ENCODE results near the gene PCK2.

PCK2 gene

DNA sequence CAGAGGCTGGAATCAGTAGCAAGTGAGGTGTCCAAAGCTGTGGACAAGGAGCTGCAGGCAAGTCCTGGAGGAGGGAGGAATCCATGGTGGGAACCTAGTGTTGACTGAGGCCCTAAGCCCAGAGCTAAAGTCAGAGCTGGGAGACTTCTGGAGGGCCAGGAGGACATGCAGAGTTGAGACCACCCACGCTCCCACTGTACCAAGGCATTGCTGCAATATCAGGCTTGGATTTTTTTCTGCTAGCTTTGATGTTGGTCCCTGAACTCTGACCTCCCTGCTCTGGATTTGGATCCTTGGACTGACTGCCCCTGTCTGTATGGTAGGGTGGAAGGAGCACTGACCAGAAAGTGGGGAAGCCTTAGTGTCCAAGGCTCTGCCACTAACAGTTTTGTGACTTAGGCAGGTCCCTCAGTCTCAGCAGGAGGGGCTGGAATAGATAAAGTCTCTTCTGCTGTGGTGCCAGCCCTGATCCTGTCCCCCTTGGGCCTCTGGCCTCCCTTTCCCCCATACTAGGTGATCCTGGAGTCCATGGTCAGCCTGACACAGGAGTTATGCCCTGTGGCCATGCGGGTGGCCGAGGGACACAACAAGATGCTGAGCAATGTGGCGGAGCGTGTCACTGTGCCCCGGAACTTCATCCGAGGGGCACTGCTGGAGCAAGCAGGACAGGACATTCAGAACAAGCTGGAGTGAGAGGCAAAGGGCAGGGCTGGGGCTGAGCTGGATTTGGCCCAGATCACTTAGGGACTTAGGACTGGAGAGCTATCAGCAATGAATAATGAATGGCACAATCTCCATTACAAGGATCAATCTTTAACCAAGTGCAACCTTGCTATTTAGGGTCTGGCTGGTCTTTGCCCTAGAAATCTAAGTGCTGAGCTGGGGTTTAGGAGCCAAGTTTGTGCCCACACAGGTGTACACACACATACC is 32.9 kb upstream of the PCK2 start:
- no peak for DNase-seq (ENCODE audit: low spot score)

- DNase-seq (ENCODE audit: low spot score), result no peak
Observed at GRCh38 chr14:24062216-24062980, 31.7 kb upstream of the PCK2 start.

GRCh38 chr14:24063263-24063836 is 30.8 kb upstream of the PCK2 start:
- DNase-seq (ENCODE audit: low spot score), result no peak

DNA sequence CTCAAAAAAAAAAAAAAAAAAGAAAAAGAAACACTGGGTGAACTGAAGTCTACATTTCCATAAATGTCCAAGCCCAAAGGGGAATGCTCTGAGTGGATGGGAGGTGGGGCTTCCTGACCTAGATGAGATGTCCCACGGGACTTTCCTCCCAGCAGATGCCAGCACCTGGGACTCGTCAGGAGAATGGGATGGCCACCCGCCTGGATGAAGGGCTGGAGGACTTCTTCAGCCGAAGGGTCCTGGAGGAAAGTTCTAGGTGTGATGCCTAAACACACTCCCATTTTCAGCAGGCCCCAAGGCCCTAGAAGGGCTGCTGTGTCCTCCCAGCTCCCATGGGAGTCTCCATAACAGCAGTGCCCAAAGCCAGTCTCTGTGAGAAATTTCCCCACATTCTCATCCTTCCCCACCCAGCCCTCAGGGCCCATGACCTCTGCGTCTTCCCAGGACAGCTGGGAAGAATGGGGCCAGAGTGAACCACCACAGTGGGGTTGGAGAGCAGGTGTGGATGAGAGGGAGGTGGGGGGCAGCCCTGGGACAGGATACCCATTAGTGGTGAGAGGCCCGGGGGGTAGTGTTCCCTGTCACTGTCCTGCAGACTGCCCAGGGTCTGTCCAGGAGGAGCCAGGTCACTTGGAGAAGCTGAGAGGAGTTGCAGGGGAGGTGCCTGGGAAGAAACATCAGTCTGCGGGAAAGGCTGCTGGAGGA is 29.9 kb upstream of the PCK2 start:
- no peak for DNase-seq (ENCODE audit: low spot score)

DNA sequence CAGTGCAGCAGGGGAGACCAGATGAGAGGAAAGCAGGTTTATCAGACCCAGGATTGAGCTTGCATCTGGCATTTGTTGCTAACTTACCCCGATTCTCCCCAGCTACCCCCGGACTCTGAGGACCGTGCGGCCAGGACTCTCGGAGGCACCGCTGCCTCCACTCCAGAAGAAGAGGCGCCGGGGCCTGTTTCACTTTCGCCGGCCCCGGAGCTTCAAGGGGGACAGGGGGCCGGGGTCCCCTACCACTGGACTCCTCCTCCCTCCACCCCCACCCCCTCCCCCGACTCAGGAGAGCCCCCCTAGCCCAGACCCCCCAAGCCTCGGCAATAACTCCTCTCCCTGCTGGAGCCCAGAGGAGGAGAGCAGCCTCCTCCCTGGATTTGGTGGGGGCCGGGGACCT is 29.3 kb upstream of the PCK2 start:
- DNase-seq (ENCODE audit: low spot score), result no peak

- no peak for DNase-seq (ENCODE audit: low spot score)
Observed at GRCh38 chr14:24065408-24065807, 28.7 kb upstream of the PCK2 start.

GRCh38 chr14:24066496-24067132 is 27.5 kb upstream of the PCK2 start:
- DNase-seq (ENCODE audit: low spot score), result no peak

DNA sequence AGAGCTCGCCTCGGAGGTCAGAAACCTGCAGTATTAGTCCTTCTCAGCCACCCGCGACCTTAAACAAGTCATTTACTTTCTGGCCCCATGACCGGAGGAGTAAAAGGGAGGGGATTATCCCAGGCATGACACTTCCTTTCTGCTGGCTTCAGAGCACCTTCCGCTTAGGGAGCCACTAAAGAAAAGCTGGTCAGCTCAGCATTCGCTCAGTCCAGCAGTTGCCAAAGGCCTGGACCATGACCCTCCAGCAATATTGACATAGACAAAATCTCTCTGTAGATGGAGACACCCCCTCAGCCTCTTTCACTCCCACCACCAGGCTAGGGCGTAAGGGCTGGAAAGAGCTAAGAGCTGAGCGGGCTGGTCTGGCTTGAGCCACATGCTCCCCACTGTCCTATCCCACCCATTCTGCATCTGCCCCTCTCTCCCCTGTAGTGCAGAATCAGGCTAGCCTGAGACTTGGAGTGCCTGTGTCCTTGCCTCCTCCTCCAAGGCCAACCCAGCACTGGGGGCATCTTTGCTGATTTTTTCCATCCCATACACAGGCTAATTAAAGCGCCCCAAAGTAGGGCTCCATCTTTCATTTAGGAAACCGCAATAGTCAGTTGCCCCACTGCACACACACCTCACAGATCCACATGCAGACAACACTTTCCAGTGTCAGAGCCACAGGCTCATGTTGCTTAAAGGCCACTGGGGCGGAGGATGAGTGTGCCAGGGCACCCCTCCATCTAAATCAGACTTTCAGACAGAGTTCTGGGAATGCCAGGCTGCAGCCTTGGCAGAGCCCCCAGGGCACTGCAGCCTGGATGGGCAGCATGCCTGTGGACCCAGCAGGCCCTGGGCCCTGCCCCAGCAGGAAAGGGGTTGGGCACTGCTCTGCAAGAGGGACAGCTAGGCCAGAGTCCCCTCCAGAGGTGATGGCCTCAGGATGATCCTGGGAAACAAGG is 26.7 kb upstream of the PCK2 start:
- no peak for DNase-seq (ENCODE audit: low spot score)

DNA sequence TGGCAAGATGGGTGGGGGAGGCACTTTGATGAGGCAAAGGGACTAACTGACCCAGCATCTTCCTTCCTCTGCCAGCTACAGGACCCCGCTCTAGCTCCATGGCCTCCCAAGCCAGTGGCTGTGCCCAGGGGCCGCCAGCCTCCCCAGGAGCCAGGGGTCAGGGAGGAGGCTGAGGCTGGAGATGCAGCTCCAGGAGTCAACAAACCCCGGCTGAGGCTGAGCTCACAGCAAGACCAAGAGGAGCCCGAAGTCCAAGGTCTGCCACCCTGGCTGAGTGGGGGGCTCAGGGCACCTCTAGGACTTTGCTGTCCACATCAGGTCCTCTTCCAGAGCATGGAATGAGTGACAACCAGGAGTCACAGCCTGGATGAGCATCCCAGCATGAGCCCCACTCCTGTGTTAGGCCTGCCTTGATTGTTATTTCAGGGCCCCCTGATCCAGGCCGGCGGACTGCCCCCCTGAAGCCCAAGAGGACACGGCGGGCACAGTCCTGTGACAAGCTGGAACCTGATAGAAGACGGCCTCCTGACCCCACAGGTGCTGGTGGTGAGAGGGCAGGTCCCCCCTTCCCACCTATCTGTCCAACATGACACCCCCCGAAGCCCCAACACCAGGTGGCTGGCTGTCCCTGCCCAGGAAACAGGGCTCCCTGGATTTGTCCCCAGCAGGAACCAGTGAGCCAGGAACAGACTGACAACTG is 25.2 kb upstream of the PCK2 start:
- DNase-seq (ENCODE audit: low spot score), result no peak

GRCh38 chr14:24069411-24069735 is 24.7 kb upstream of the PCK2 start:
- no peak for DNase-seq (ENCODE audit: low spot score)

DNA sequence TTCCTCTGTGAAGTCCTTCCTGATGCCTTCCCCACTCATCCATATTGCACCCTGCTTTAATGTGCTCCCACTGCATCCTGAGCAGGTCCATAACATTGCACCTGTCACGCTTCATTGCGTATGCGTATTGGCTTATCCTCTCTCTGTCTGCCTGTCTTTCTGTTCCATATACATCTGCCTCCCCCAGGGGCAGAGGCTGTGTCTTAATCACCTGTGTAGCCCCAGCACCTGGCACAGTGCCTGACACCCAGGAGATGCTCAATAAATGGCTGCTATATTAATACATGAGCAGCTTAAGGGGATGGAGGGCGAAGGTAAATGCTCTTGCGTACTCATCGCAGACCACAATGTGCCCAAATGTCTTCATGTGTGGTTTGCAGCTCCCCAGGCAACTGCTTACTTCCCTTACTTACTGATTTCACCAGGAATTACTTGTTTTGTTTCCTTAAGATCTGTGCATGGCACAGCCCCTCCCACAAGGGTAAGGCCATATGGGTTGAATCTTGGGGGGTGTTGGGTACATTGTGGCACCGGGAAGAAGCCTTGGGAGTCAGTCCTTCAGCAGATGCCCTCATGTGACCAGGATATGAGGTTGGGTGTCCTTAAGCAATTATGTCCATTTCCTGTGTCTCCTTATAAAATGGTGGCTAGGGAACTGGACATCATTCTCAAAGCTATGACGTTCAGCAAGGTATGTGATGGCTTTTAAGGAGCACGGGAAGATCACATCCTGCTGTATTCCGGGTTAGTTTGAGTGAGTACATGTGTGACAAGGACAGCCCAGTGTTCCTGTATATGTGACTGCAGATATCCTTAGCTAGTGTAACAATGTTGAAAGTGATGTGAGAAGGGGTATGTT is 23.6 kb upstream of the PCK2 start:
- no peak for DNase-seq (ENCODE audit: low spot score)

DNA sequence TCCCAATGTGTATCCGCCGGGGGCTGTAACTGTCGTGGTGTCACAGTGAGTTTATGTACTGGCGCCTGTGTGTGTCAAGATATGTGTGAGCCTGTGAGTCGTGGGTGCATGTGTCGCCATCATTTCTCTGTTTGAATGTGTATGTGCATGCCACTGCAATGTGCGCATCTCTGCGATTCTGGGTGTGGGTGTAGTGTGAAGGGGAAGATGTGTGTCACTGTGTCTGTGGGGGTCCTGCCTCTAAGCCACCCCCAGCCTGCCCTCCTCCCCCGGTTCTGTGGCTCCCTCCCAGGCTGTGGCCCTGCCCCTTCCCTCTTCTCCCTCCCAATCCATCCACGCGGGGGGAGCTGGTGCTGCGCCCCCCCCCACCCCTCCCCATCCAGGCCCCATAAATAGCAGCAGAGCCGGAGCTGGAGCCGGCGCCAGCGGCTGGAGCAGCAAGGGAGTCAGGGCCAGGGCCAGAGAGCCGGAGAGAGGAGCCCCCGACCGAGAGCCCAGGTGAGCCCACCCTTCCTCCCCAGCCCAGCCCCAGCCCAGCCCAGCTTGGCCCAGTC is 22.9 kb upstream of the PCK2 start, which contains the start of gene CPNE6:
TSS of gene CPNE6 (plus strand) at position 419 of the 554 bp plus-strand sequence. CDS start 1,375 bp downstream, outside the sequence.
- no peak for DNase-seq (ENCODE audit: low spot score)

GRCh38 chr14:24071836-24072430 is 22.2 kb upstream of the PCK2 start:
- no peak for DNase-seq (ENCODE audit: low spot score)

GRCh38 chr14:24072436-24072835 is 21.7 kb upstream of the PCK2 start:
- no peak for DNase-seq (ENCODE audit: low spot score)

DNA sequence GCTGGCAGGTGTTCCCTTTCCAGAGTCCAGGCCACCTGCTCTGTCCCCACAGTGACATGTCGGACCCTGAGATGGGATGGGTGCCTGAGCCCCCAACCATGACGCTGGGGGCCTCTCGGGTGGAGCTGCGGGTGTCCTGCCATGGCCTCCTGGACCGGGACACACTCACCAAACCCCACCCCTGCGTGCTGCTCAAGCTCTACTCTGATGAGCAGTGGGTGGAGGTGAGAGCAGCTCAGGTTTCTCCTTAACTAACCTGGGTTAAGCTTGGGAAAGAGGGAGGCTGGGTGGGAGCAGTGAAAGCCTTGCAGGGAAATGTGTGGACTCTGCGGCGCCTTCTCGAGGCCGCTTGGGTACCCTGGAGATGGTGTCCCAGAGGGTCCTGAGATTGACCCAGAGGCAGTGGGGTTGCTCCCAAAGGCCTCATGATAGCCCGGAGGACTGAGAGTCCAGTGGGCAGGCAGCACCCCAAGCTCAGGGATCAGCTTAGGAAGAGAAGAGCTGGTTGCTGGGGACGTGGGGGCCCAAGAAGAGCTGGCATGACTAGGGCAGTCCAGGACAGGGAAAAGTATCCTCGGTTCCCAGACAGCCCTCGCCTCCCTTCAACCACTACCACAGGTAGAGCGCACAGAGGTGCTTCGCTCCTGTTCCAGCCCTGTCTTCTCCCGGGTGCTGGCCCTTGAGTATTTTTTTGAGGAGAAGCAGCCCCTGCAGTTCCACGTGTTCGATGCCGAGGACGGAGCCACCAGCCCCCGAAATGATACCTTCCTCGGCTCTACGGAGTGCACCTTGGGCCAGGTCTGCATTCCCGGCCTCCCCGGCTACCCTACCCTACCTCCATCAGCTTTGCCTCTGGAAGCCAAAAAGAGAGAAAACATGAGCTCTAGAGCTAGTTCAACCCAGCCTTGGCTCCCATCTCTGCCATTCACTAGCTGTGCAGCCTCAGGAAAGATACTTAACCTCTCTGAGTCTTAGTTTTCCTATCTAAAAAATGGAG is 20.9 kb upstream of the PCK2 start:
- DNase-seq (ENCODE audit: low spot score), result no peak

DNA sequence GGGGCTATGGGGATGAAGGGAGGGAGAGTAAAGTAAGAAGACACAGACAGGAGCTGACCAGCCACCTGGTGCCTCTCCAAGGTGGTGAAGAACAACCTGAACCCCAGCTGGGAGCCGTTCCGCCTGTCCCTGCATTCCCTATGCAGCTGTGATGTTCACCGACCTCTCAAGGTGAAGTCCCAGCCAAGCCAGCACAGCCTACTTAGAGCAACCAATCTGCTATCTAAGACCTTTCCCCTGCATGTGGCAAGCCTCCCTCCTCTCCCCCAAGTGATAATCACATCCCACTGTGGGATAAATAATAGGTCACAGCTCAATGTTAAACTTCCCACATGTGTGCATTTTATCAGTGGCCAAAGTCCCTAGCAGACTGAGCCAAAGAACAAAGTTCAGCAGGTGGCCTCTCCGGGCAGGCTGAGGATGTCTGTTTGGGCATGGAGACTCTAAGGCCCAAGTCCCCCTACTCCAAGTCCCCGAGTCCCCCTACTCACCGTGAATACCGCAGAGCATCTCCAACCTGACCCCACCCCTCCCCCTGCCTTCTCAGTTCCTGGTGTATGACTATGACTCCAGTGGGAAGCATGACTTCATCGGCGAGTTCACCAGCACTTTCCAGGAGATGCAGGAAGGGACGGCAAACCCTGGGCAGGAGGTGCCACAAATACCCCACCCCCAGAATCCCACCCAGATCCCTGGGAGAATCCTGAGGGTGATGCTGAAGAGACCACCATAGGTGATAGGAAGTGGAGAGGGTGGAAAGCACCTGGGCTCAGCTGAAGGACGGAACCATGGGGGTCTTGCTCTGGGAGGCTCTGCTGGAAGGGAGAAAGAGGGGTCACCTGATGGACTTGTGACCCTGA is 19.3 kb upstream of the PCK2 start:
- DNase-seq (ENCODE audit: low spot score), result no peak

All from AG20443 (cell line).